Measurements from ENCODE around the gene NKX1-2.

NKX1-2 gene

GRCh38 chr10:124403548-124403947 is 46.3 kb downstream of the NKX1-2 start:
- Histone ChIP-seq H3K36me3 (ENCODE audit: control insufficient read depth, low read depth, low read length) (peaks cover 43% of the 10 kb centered on the region), H3K9me3 (ENCODE audit: control insufficient read depth, low read depth, low read length) (no peaks in the 10 kb centered on the region), H3K4me1 (ENCODE audit: control insufficient read depth, low read depth, low read length) (peaks cover 3% of the 10 kb centered on the region), H3K27ac (ENCODE audit: low read length) (no peak overlapping the region), H3K4me3 (ENCODE audit: low read length) (no peak overlapping the region), H3K27me3 (ENCODE audit: control insufficient read depth, insufficient read depth, low read length) (no peaks in the 10 kb centered on the region), H3K9ac (ENCODE audit: low read length) (no peak overlapping the region)

GRCh38 chr10:124402273-124402672 is 47.6 kb downstream of the NKX1-2 start:
- H3K27me3 ChIP-seq (ENCODE audit: control insufficient read depth, insufficient read depth, low read length): no peaks in the 10 kb centered on the region
- no peak overlapping the region for H3K4me3 ChIP-seq (ENCODE audit: low read length)
- H3K9ac ChIP-seq (ENCODE audit: low read length): no peak overlapping the region
- no peak overlapping the region for H3K27ac ChIP-seq (ENCODE audit: low read length)
- H3K9me3 ChIP-seq (ENCODE audit: control insufficient read depth, low read depth, low read length): no peaks in the 10 kb centered on the region
- peaks cover 3% of the 10 kb centered on the region for H3K4me1 ChIP-seq (ENCODE audit: control insufficient read depth, low read depth, low read length)
- peaks cover 48% of the 10 kb centered on the region for H3K36me3 ChIP-seq (ENCODE audit: control insufficient read depth, low read depth, low read length)

DNA sequence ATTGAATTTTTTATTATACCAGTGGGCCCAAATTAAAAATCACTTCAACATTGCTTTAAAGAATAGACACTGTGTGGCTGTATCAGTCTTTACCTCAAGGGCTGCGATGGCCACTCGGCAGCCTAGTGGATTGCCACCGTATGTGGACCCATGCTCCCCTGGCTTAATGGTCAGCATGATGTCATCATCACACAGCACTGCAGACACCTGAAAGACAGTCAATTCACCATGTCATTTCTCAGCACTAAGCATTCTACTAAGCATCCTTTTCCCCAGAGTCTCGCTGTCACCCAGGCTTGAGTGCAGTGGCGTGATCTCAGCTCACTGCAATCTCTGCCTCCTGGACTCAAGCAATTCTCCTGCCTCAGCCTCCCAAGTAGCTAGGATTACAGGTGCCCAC is 48.2 kb downstream of the NKX1-2 start:
- peaks cover 3% of the 10 kb centered on the region for H3K4me1 ChIP-seq (ENCODE audit: control insufficient read depth, low read depth, low read length)
- H3K36me3 ChIP-seq (ENCODE audit: control insufficient read depth, low read depth, low read length): peaks cover 48% of the 10 kb centered on the region
- H3K4me3 ChIP-seq (ENCODE audit: low read length): no peak overlapping the region
- H3K9ac ChIP-seq (ENCODE audit: low read length): no peak overlapping the region
- no peaks in the 10 kb centered on the region for H3K27me3 ChIP-seq (ENCODE audit: control insufficient read depth, insufficient read depth, low read length)
- H3K27ac ChIP-seq (ENCODE audit: low read length): no peak overlapping the region
- no peaks in the 10 kb centered on the region for H3K9me3 ChIP-seq (ENCODE audit: control insufficient read depth, low read depth, low read length)
